ENCODE data around the gene AKAP7.

Gene AKAP7

GRCh38 chr6:131212024-131212423, 76.8 kb downstream of the AKAP7 start:
- Histone ChIP-seq H3K36me3 (ENCODE audit: control insufficient read depth, insufficient read depth, low read length) (no peaks in the 10 kb centered on the region), H3K4me1 (ENCODE audit: control insufficient read depth, insufficient read depth, low read length) (no peaks in the 10 kb centered on the region), H3K27me3 (ENCODE audit: control insufficient read depth, insufficient read depth, low read length) (no peaks in the 10 kb centered on the region), H3K4me3 (ENCODE audit: low read length) (no peak overlapping the region), H3K27ac (ENCODE audit: low read depth, low read length) (no peak overlapping the region), H3K9ac (ENCODE audit: low read length) (no peak overlapping the region)

GRCh38 chr6:131212913-131213312, 77.6 kb downstream of the AKAP7 start:
- Histone ChIP-seq H3K4me1 (ENCODE audit: control insufficient read depth, insufficient read depth, low read length) (no peaks in the 10 kb centered on the region), H3K27ac (ENCODE audit: low read depth, low read length) (no peak overlapping the region), H3K36me3 (ENCODE audit: control insufficient read depth, insufficient read depth, low read length) (no peaks in the 10 kb centered on the region), H3K27me3 (ENCODE audit: control insufficient read depth, insufficient read depth, low read length) (no peaks in the 10 kb centered on the region), H3K9ac (ENCODE audit: low read length) (no peak overlapping the region), H3K4me3 (ENCODE audit: low read length) (no peak overlapping the region)

GRCh38 chr6:131213501-131213990, 78.3 kb downstream of the AKAP7 start:
- Histone ChIP-seq H3K9ac (ENCODE audit: low read length) (no peak overlapping the region), H3K4me3 (ENCODE audit: low read length) (no peak overlapping the region), H3K4me1 (ENCODE audit: control insufficient read depth, insufficient read depth, low read length) (no peaks in the 10 kb centered on the region), H3K27me3 (ENCODE audit: control insufficient read depth, insufficient read depth, low read length) (no peaks in the 10 kb centered on the region), H3K27ac (ENCODE audit: low read depth, low read length) (no peak overlapping the region), H3K36me3 (ENCODE audit: control insufficient read depth, insufficient read depth, low read length) (no peaks in the 10 kb centered on the region)

GRCh38 chr6:131215219-131215618, 80.0 kb downstream of the AKAP7 start:
- Histone ChIP-seq H3K4me3 (ENCODE audit: low read length) (no peak overlapping the region), H3K4me1 (ENCODE audit: control insufficient read depth, insufficient read depth, low read length) (no peaks in the 10 kb centered on the region), H3K27ac (ENCODE audit: low read depth, low read length) (no peak overlapping the region)

GRCh38 chr6:131216246-131216645, 81.0 kb downstream of the AKAP7 start:
- Histone ChIP-seq H3K4me3 (ENCODE audit: low read length) (no peak overlapping the region), H3K9ac (ENCODE audit: low read length) (no peak overlapping the region), H3K27ac (ENCODE audit: low read depth, low read length) (no peak overlapping the region), H3K36me3 (ENCODE audit: control insufficient read depth, insufficient read depth, low read length) (no peaks in the 10 kb centered on the region), H3K4me1 (ENCODE audit: control insufficient read depth, insufficient read depth, low read length) (no peaks in the 10 kb centered on the region), H3K27me3 (ENCODE audit: control insufficient read depth, insufficient read depth, low read length) (no peaks in the 10 kb centered on the region)

More at GRCh38 chr6:131215219-131215618, 80.0 kb downstream of the AKAP7 start:
- H3K36me3 ChIP-seq (ENCODE audit: control insufficient read depth, insufficient read depth, low read length) = no peaks in the 10 kb centered on the region
- H3K9ac ChIP-seq (ENCODE audit: low read length) = no peak overlapping the region
- H3K27me3 ChIP-seq (ENCODE audit: control insufficient read depth, insufficient read depth, low read length) = no peaks in the 10 kb centered on the region

GRCh38 chr6:131222773-131223172, 87.5 kb downstream of the AKAP7 start:
- Histone ChIP-seq H3K4me3 (ENCODE audit: low read length) (no peak overlapping the region), H3K27me3 (ENCODE audit: control insufficient read depth, insufficient read depth, low read length) (no peaks in the 10 kb centered on the region), H3K36me3 (ENCODE audit: control insufficient read depth, insufficient read depth, low read length) (no peaks in the 10 kb centered on the region), H3K27ac (ENCODE audit: low read depth, low read length) (no peak overlapping the region), H3K4me1 (ENCODE audit: control insufficient read depth, insufficient read depth, low read length) (no peaks in the 10 kb centered on the region), H3K9ac (ENCODE audit: low read length) (no peak overlapping the region)

GRCh38 chr6:131223416-131223815, 88.1 kb downstream of the AKAP7 start:
- Histone ChIP-seq H3K4me3 (ENCODE audit: low read length) (no peak overlapping the region), H3K27me3 (ENCODE audit: control insufficient read depth, insufficient read depth, low read length) (no peaks in the 10 kb centered on the region), H3K36me3 (ENCODE audit: control insufficient read depth, insufficient read depth, low read length) (no peaks in the 10 kb centered on the region), H3K4me1 (ENCODE audit: control insufficient read depth, insufficient read depth, low read length) (no peaks in the 10 kb centered on the region), H3K9ac (ENCODE audit: low read length) (no peak overlapping the region), H3K27ac (ENCODE audit: low read depth, low read length) (no peak overlapping the region)

GRCh38 chr6:131225127-131225526, 89.9 kb downstream of the AKAP7 start:
- no peaks in the 10 kb centered on the region for H3K4me1 ChIP-seq (ENCODE audit: control insufficient read depth, insufficient read depth, low read length)
- no peaks in the 10 kb centered on the region for H3K36me3 ChIP-seq (ENCODE audit: control insufficient read depth, insufficient read depth, low read length)
- H3K27ac ChIP-seq (ENCODE audit: low read depth, low read length) = no peak overlapping the region
- no peak overlapping the region for H3K4me3 ChIP-seq (ENCODE audit: low read length)
- H3K9ac ChIP-seq (ENCODE audit: low read length) = no peak overlapping the region
- no peaks in the 10 kb centered on the region for H3K27me3 ChIP-seq (ENCODE audit: control insufficient read depth, insufficient read depth, low read length)

GRCh38 chr6:131225959-131226358, 90.7 kb downstream of the AKAP7 start:
- H3K4me1 ChIP-seq (ENCODE audit: control insufficient read depth, insufficient read depth, low read length) = no peaks in the 10 kb centered on the region
- no peak overlapping the region for H3K27ac ChIP-seq (ENCODE audit: low read depth, low read length)
- H3K27me3 ChIP-seq (ENCODE audit: control insufficient read depth, insufficient read depth, low read length) = no peaks in the 10 kb centered on the region
- no peak overlapping the region for H3K4me3 ChIP-seq (ENCODE audit: low read length)
- no peak overlapping the region for H3K9ac ChIP-seq (ENCODE audit: low read length)
- no peaks in the 10 kb centered on the region for H3K36me3 ChIP-seq (ENCODE audit: control insufficient read depth, insufficient read depth, low read length)

GRCh38 chr6:131226459-131227157, 91.3 kb downstream of the AKAP7 start:
- no peaks in the 10 kb centered on the region for H3K4me1 ChIP-seq (ENCODE audit: control insufficient read depth, insufficient read depth, low read length)
- H3K9ac ChIP-seq (ENCODE audit: low read length) = no peak overlapping the region
- H3K36me3 ChIP-seq (ENCODE audit: control insufficient read depth, insufficient read depth, low read length) = no peaks in the 10 kb centered on the region
- H3K27me3 ChIP-seq (ENCODE audit: control insufficient read depth, insufficient read depth, low read length) = no peaks in the 10 kb centered on the region
- no peak overlapping the region for H3K4me3 ChIP-seq (ENCODE audit: low read length)
- H3K27ac ChIP-seq (ENCODE audit: low read depth, low read length) = no peak overlapping the region

GRCh38 chr6:131227158-131227543, 91.9 kb downstream of the AKAP7 start:
- H3K4me1 ChIP-seq (ENCODE audit: control insufficient read depth, insufficient read depth, low read length) = no peaks in the 10 kb centered on the region
- no peak overlapping the region for H3K9ac ChIP-seq (ENCODE audit: low read length)
- no peak overlapping the region for H3K4me3 ChIP-seq (ENCODE audit: low read length)
- H3K36me3 ChIP-seq (ENCODE audit: control insufficient read depth, insufficient read depth, low read length) = no peaks in the 10 kb centered on the region
- no peak overlapping the region for H3K27ac ChIP-seq (ENCODE audit: low read depth, low read length)
- no peaks in the 10 kb centered on the region for H3K27me3 ChIP-seq (ENCODE audit: control insufficient read depth, insufficient read depth, low read length)

- Histone ChIP-seq H3K27ac (ENCODE audit: low read depth, low read length) (no peak overlapping the region), H3K4me3 (ENCODE audit: low read length) (no peak overlapping the region), H3K27me3 (ENCODE audit: control insufficient read depth, insufficient read depth, low read length) (no peaks in the 10 kb centered on the region), H3K36me3 (ENCODE audit: control insufficient read depth, insufficient read depth, low read length) (no peaks in the 10 kb centered on the region), H3K9ac (ENCODE audit: low read length) (no peak overlapping the region), H3K4me1 (ENCODE audit: control insufficient read depth, insufficient read depth, low read length) (no peaks in the 10 kb centered on the region)
Observed at GRCh38 chr6:131231103-131231502, 95.8 kb downstream of the AKAP7 start.

GRCh38 chr6:131231891-131232290, 96.6 kb downstream of the AKAP7 start:
- no peaks in the 10 kb centered on the region for H3K4me1 ChIP-seq (ENCODE audit: control insufficient read depth, insufficient read depth, low read length)
- no peaks in the 10 kb centered on the region for H3K36me3 ChIP-seq (ENCODE audit: control insufficient read depth, insufficient read depth, low read length)
- no peaks in the 10 kb centered on the region for H3K27me3 ChIP-seq (ENCODE audit: control insufficient read depth, insufficient read depth, low read length)
- no peak overlapping the region for H3K4me3 ChIP-seq (ENCODE audit: low read length)
- no peak overlapping the region for H3K27ac ChIP-seq (ENCODE audit: low read depth, low read length)
- H3K9ac ChIP-seq (ENCODE audit: low read length) = no peak overlapping the region
